Activated CD4-positive, alpha-beta T cell treated with anti-CD3 and anti-CD28 coated beads for 1 hour (primary cell): ENCODE data around the gene ACTMAP.

ENCODE experiments used
- DNase-seq: peaks from one replicate; pipeline ENCODE4 v3.0.0-alpha.2; 2020

ACTMAP gene

DNA sequence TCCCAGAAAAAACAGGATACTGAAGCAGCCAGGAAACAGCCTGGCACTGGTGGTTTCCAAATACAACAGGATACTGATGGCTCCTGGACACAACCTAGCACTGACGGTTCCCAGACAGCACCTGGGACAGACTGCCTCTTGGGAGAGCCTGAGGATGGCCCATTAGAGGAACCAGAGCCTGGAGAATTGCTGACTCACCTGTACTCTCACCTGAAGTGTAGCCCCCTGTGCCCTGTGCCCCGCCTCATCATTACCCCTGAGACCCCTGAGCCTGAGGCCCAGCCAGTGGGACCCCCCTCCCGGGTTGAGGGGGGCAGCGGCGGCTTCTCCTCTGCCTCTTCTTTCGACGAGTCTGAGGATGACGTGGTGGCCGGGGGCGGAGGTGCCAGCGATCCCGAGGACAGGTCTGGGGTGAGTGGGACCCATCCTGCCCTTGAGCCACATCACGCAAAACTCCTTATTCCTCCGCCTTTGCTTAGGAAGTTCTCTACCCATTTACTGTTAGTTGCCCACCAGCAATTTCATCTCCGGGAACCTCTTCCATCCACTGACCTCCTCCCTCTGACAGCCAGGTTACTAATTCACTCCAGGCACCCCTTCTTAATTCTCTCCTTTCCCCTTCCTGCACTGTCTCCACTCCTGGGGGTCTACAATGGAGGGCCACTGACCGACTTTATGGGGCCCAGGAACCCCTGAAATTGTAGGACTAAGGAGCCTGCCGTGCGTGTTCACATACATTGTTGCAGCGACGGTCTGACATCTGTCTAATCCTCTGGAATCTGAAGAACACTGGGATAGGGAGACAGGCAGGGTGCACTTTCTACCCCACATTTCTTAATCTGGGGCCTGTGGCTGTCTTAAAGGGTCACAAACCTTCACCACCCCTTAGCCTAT lies 32.1 kb downstream of the ACTMAP start:
- no peak for DNase-seq

DNA sequence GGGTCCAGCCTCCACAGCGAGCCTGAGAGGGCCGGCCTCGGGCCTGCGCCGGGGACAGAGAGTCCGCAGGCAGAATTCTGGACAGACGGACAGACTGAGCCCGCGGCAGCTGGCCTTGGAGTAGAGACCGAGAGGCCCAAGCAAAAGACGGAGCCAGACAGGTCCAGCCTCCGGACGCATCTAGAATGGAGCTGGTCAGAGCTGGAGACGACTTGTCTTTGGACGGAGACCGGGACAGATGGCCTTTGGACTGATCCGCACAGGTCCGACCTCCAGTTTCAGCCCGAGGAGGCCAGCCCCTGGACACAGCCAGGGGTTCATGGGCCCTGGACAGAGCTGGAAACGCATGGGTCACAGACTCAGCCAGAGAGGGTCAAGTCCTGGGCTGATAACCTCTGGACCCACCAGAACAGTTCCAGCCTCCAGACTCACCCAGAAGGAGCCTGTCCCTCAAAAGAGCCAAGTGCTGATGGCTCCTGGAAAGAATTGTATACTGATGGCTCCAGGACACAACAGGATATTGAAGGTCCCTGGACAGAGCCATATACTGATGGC lies 32.9 kb downstream of the ACTMAP start:
- no peak for DNase-seq

DNA sequence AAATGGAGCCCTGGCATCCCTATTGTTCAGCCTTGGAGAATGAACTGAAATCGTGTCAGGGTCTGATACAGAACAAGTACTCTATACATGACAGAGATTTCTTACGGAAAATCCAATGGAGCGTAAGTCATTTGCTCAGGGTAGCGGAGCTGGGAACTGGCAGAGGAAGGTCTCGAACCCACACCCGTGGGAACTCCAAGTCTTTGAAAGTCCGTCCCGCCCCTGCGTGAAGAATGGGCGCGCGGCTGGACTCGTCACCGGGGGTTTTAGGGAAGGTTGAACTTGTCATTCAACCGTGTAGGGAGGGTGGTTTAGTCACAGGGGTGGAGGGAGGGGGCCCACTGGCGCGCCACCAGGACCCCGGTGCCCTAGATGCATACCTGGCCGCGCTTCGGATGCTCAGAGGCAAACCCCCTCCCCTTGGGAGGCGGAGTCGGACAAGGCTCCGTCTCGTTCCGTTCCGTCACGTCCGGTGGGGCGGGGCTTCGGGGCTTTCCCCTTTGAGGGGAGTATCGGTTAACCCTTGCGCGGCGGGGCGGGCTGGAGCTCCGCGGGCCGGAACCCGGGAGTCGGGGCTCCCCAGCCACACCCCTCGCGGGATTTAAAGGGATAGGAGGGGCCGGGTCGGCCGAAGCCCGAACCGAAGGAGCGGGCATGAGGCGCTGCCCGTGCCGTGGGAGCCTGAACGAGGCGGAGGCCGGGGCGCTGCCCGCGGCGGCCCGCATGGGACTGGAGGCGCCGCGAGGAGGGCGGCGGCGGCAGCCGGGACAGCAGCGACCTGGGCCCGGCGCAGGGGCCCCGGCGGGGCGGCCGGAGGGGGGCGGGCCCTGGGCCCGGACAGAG lies 33.6 kb downstream of the ACTMAP start, which contains the start of the genes COQ8B and ITPKC:
COQ8B (minus strand) TSS at position 405 of the 843 bp plus-strand sequence. CDS start 2,254 bp downstream, outside the sequence.
ITPKC (plus strand) TSS at position 631 of the 843 bp plus-strand sequence; CDS start at position 655, 24 bp downstream.
- DNase-seq, result peak; percentile 100

GRCh38 chr19:40716031-40716481 lies 34.2 kb downstream of the ACTMAP start:
- peak; percentile 58 for DNase-seq

DNA sequence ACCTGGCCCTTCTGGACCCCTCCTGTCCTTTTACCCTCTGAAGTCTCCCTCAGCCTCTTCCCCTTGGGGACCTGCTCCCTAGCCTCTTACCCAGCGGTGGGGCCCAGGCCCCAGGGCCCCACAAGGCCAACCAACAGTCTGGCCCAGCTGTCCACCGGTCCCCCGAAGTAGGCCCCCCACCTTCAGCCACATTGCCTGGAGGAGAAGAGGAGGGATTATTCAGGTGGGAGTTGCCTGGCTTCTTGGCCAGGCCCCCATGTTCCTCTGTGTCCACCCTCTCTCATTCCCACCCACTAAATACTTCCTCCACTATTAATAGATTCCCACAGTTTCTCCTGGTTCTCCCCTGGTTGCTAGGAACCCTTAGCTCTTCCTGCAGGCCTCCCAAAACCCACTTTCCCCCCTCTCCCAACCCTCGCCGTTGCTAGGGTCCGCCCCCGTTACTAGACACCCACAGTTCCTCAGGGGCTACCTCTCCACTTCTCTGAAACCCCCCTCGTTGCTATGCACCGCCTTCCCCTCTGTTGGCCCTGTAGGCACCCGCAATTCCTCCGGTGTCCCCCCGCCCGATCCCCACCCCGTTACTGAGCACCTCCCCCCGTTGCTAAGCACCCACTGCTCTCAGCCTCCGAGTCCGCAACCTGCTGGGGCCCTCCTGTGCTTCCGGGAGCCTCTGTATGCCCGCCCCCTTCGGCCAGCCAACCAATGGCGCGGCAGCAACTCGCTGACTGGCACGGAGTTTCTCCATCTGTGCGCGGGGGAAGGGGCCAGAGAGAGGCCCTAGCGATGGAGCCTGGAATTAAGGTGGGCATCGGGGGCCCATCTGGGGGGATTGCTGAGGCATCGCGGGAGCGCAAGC lies 35.6 kb downstream of the ACTMAP start:
- DNase-seq, result peak; percentile 85

GRCh38 chr19:40713939-40714338 lies 36.3 kb downstream of the ACTMAP start:
- DNase-seq, result no peak

DNA sequence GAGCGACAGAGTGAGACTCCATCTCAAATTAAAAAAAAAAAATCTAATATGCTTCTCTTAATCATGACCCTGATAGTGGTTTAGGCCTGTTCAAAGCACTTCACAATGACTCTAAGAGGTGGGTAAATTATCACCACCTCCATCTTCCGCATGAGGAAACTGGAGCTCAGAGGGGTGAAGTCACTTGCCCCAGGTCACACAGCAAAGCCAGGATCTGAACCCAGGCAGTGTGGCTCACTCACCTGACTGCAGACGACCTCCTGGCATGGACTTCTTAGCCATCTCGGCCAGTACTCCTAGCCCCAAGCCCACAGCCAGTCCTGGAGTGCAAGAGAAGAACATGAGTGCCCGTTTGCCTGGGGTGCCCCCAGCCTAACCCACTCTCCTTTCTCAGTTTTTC lies 40.5 kb downstream of the ACTMAP start:
- DNase-seq, result no peak

DNA sequence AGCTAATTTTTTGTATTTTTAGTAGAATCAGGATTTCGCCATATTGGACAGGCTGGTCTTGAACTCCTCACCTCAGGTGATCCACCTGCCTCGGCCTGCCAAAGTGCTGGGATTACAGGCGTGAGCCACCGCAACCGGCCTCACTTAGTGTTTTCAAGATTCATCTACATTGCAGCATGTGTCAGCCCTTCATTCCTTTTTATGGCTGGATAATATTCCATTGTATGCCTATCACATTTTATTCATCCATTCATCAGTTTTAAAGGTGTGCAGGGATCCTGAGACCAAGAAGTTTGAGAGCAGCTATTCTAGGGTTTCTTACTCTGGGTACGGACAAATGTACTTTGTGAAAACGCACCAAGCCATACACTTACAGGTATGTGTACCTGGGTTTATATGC lies 42.7 kb downstream of the ACTMAP start:
- DNase-seq, result no peak

GRCh38 chr19:40705950-40706619 lies 44.2 kb downstream of the ACTMAP start:
- DNase-seq, result no peak

DNA sequence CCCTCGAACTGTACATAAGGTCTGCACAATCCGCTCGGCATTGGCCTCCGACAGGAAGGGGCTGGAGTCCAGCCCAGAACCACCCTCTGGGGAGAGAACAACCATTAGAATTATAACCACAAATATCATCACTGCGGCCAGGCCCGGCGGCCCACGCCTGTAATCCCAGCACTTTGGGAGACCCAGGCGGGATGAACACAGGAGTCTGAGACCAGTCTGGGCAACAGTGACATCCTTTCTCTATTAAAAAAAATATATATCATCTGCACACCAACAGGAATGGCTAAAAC lies 45.0 kb downstream of the ACTMAP start:
- no peak for DNase-seq

DNA sequence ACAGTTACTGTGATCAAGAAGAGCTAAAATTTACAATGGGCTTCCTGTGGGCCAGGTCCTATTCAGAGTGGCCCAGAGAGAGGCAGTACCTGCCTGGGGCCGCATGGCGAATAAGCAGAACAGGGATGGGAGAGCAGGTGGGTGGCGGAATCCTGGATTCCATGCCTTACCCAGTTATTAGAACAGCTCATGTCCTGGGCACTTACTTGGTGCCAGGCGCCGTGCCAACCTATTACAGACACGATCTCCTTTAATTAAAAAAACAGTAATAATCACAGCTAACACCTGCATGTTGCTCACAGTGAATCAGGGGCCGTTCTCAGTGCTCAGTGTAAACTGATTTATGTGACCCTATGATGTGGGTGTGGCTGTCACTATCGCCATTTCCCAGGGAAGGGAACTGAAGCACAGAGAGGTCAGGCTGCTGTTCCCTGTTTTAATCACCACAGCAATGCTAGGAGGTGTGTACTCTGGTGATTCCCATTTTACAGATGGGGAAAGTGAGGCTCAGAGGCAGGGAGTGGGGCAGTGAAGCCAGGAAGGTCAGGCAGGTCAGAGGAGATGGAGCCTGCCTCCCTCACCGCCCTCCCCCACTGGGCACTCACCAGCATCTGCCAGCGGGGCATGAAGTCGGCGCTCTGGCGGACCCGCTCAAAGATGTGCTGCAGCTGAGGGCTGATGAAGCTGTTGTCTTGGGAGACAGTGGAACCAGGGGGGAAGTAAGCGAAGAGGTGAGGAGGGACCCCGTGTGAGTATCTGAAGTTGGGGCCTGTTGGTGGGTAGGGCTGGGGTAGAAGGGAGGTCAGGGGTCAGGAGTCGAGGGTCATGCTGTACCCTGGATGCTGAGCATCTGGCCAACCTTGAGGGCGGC lies 45.6 kb downstream of the ACTMAP start:
- no peak for DNase-seq

DNA sequence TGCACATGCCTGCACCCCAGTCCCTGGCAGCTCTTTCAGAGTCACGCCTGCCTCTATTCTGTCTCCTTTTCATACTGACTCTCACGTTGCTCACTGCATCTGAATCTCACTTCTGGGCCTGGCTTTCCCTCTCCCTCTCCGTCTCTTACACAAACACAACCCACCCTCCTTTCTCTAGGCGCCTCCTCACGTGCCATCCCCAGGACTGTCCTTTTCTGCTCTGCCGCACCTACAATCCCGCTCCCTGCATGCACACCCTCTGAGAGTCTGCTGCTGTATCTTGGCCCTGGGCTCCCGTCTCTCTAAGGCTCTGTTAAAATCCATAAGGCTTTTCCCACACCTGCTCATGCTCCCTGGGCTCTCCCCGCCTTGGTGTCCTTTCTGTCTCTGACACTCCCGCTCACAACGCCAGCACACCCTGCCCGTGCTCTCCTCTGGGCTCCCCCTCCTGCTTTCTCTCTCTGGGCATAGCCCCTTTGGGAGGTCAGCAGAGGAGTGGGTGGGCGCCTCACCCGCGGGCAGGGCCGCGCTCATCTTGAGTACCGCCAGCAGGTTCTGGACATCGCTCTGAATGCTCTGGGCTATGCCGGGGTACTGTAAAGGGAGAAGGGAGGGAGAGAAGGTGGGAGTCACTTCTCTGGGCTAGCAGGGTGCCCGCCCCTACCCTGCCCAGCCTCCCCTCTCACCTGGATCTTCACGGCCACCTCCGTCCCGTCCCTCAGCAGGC lies 47.1 kb downstream of the ACTMAP start:
- DNase-seq, result no peak

DNA sequence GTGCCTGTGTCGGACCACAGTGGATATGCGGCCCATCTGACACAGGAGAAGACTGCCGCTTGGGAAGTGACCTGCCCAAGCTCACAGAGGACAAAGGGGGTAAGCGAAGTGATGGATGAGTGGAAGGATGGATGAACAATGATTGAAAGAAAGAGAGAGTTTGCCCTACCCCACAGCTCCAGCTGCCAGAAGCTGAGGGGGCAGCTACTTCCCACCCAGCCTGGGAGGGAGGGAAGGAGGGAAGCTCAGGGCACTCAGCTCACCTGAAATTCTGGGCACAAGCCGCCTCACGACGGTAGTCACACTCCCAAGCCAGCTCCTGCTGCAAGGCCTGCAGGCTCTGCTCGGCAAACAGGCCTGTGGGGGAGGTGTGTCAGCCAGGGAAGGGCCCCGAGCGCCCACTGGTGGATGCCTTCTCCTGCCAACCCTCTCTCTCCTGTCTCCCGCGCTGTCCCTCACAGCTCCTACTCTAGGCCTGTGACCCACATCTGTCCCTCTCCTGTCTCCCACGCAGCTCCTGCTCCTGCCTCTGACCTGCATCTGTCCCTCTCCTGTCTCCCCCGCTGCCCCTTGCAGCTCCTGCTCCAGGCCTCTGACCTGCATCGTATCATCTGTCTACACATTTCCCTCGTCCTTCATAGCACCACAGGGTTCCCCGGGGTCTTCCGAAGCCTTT lies 47.8 kb downstream of the ACTMAP start:
- DNase-seq, result no peak

GRCh38 chr19:40701758-40702157 lies 48.5 kb downstream of the ACTMAP start:
- DNase-seq, result no peak

DNA sequence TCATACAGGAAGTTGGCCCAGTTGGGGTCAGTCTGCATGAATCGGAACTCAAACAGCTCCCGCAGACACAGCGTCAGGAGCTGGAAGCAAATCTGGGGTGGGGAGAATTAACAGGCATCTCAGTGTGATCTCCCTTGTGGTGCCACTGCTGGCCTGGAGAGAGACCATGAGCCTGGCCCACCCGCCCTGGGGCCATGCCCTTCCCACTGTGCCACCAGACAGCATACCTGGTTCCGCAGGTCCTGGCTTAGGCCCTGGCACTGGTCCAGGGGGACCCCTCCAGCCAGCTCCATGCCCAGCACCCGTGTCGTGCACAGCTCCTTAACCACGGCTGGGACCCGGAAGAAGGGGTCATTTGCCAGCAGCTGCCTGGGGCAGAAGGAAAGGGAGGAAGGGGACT lies 50.2 kb downstream of the ACTMAP start:
- DNase-seq, result no peak

- DNase-seq, result no peak
Observed at GRCh38 chr19:40697007-40697406, 53.3 kb downstream of the ACTMAP start.

DNA sequence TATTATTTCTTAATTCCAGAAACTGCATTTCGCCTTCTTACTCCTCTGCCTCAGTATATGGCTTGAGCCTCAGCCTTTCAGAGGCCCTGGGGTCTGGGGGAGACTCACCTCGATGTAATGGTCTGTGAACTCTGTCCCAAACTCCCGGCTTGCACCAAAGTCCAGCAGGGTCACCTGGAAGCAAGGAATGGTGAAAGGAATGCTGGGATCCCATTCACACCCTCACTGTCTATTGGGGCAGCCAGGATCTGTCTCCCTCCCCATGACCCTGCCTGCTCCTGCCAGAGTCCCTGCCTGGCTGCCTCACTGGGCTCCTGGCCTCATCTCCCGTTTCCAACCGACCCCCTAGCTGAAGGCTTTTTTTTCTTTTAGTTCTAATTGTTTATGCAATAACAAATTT lies 54.4 kb downstream of the ACTMAP start:
- no peak for DNase-seq

GRCh38 chr19:40693896-40694295 lies 56.4 kb downstream of the ACTMAP start:
- no peak for DNase-seq

DNA sequence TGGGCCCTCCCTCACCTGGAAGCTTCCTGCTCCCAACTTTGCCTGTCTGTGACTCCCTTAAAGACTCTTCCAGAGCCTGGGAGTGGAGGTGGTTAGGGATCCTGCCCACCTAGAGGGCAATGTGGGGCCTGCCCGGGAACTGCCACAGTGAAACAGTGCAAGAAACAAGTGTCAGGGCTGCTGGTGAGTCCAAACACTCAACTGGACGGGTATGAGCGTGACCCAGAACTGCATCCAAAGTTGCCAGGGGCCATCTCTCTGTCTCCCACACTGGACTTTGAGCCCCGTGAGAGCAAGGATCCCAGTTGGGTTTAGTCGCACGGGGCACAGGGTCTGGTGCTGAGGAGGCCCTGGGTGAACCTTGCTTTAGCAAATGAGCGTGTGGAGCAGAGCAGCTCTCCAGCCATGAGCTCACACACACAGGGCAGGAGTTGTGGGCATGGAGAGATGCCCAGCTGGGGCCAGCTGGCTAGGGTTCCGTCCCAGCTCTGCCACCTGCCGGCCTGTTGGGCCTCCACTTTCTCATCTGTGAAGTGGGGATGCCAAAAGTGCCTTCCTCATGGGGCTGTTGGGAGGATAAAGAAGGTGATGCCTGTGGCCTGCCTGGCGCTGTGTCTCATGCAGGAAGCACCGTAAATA lies 57.0 kb downstream of the ACTMAP start:
- no peak for DNase-seq
